OCI-LY1 (cell line): ENCODE results near the gene MAGI2.
"Not testable (repeated sequence)": the region's sequence is repeated elsewhere in the genome, so short reads cannot be mapped to it uniquely, and the experiment has no call there.

Source experiments
- H2AFZ ChIP-seq: fragments of 200-600 bp; sonication (generic), shearing (Covaris generic); 2 replicates; pipeline ENCODE4 v1.6.0; 2014; ENCODE audit warnings: antibody characterized with exemption, mild to moderate bottlenecking, low read length
- H3F3A ChIP-seq: fragments of 200-600 bp; sonication (generic), shearing (Covaris generic); 2 replicates; pipeline ENCODE4 v1.6.0; 2014; ENCODE audit warnings: mild to moderate bottlenecking, antibody characterized with exemption, low read length, moderate library complexity; ENCODE audit not compliant: insufficient read depth
- H3K27ac ChIP-seq: fragments of 200-600 bp; sonication (generic); 2 replicates; pipeline ENCODE4 v1.5.1; 2014; ENCODE audit warnings: low read length, mixed run types, mild to moderate bottlenecking, low read depth; ENCODE audit not compliant: poor library complexity, severe bottlenecking
- H3K27me3 ChIP-seq: fragments of 200-600 bp; sonication (generic); 2 replicates; pipeline ENCODE4 v1.6.0; 2014; ENCODE audit warnings: antibody characterized with exemption, mild to moderate bottlenecking, low read length, moderate library complexity; ENCODE audit not compliant: insufficient read depth
- H3K36me3 ChIP-seq: fragments of 200-600 bp; sonication (generic); 2 replicates; pipeline ENCODE4 v1.6.1; 2014; ENCODE audit warnings: mild to moderate bottlenecking, antibody characterized with exemption, low read length, moderate library complexity, mixed read lengths; ENCODE audit not compliant: insufficient read depth
- H3K4me1 ChIP-seq: fragments of 200-600 bp; sonication (generic); 2 replicates; pipeline ENCODE4 v1.5.1; 2014; ENCODE audit warnings: mild to moderate bottlenecking, low read length, moderate library complexity; ENCODE audit not compliant: insufficient read depth, severe bottlenecking
- H3K4me2 ChIP-seq: fragments of 200-600 bp; sonication (generic), shearing (Covaris generic); 2 replicates; pipeline ENCODE4 v1.6.1; 2014; ENCODE audit warnings: low read length
- H3K4me3 ChIP-seq: fragments of 200-600 bp; sonication (generic); 2 replicates; pipeline ENCODE4 v1.5.1; 2014; ENCODE audit warnings: low read length, low read depth, mild to moderate bottlenecking, mixed read lengths; ENCODE audit not compliant: poor library complexity, severe bottlenecking
- H3K79me2 ChIP-seq: fragments of 200-600 bp; shearing (Covaris generic); 2 replicates; pipeline ENCODE4 v1.6.1; 2016; ENCODE audit warnings: mixed run types, low read length, mixed read lengths; ENCODE audit not compliant: insufficient read depth
- H3K9ac ChIP-seq: fragments of 200-600 bp; sonication (generic), shearing (Covaris generic); 2 replicates; pipeline ENCODE4 v1.6.1; 2014; ENCODE audit warnings: mild to moderate bottlenecking, low read length, mixed read lengths
- H3K9me2 ChIP-seq: fragments of 200-600 bp; sonication (generic), shearing (Covaris generic); 2 replicates; pipeline ENCODE4 v1.6.1; 2014; ENCODE audit warnings: low read depth, mild to moderate bottlenecking, low read length, mixed read lengths
- H3K9me3 ChIP-seq: fragments of 200-600 bp; shearing (Covaris generic); 2 replicates; pipeline ENCODE4 v1.6.1; 2014; ENCODE audit warnings: low read length, mixed read lengths
- H4K20me1 ChIP-seq: fragments of 200-600 bp; sonication (generic), shearing (Covaris generic); 2 replicates; pipeline ENCODE4 v1.6.0; 2016; ENCODE audit warnings: mild to moderate bottlenecking, low read length; ENCODE audit not compliant: insufficient read depth
- CTCF ChIP-seq: fragments of 200-600 bp; sonication (generic), shearing (Covaris generic); IDR thresholded peaks from 2 replicates; pipeline ENCODE4 v1.5.1; 2017; ENCODE audit warnings: mild to moderate bottlenecking, antibody characterized with exemption, low read length, moderate library complexity, mixed read lengths
- EZH2 ChIP-seq: fragments of 200-600 bp; sonication (generic), shearing (Covaris generic); IDR thresholded peaks from 2 replicates; pipeline ENCODE4 v1.8.0; 2017; ENCODE audit warnings: borderline replicate concordance, mixed run types, mild to moderate bottlenecking, antibody characterized with exemption, low read length, moderate library complexity, mixed read lengths

Gene MAGI2

DNA sequence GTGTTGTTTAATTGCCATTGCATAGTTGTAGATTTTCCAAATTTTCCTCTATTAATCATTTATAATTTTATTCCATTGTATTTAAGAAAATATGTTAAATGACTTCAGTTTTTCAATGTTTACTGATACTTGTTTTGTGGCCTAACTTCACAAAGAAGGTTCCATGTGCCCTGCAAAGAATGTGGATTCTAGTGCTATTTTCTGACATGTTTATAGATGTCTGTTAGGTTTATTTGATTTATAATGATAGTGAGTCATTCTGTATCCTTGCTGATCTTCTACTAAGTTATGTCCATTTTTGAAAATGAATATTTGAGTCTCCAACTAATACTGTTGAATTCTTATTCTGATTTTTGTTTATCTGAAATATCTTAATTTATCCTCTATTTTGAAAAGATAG, 369.0 kb downstream of the MAGI2 start:
- Histone ChIP-seq H3K79me2 (no peaks in the 10 kb centered on the region), H2AFZ (no peak overlapping the region), H3F3A (no peaks in the 10 kb centered on the region), H3K27me3 (no peaks in the 10 kb centered on the region), H3K27ac (no peak overlapping the region), H4K20me1 (no peaks in the 10 kb centered on the region), H3K9me2 (no peaks in the 10 kb centered on the region), H3K4me3 (no peak overlapping the region), H3K9me3 (no peaks in the 10 kb centered on the region), H3K36me3 (no peaks in the 10 kb centered on the region), H3K4me1 (no peaks in the 10 kb centered on the region), H3K4me2 (no peak overlapping the region), H3K9ac (no peak overlapping the region)
- no peak for TF ChIP-seq EZH2
- no peak for TF ChIP-seq CTCF

GRCh38 chr7:79079919-79080554, 373.4 kb downstream of the MAGI2 start:
- H3K9me3 ChIP-seq, result no peaks in the 10 kb centered on the region
- no peak overlapping the region for H3K4me2 ChIP-seq
- no peak overlapping the region for H3K4me3 ChIP-seq
- no peaks in the 10 kb centered on the region for H3K36me3 ChIP-seq
- no peak overlapping the region for H3K9ac ChIP-seq
- H3K9me2 ChIP-seq, result no peaks in the 10 kb centered on the region
- no peaks in the 10 kb centered on the region for H4K20me1 ChIP-seq
- no peaks in the 10 kb centered on the region for H3K27me3 ChIP-seq
- no peaks in the 10 kb centered on the region for H3K79me2 ChIP-seq
- H3K4me1 ChIP-seq, result no peaks in the 10 kb centered on the region
- H2AFZ ChIP-seq, result no peak overlapping the region
- H3K27ac ChIP-seq, result no peak overlapping the region
- TF ChIP-seq EZH2 (no peak), CTCF (no peak)
- H3F3A ChIP-seq, result no peaks in the 10 kb centered on the region

- Histone ChIP-seq H3K9me3 (no peaks in the 10 kb centered on the region), H2AFZ (no peak overlapping the region), H3K4me1 (no peaks in the 10 kb centered on the region), H4K20me1 (no peaks in the 10 kb centered on the region), H3K4me2 (no peak overlapping the region), H3K36me3 (no peaks in the 10 kb centered on the region), H3K4me3 (no peak overlapping the region), H3K79me2 (no peaks in the 10 kb centered on the region), H3K9ac (no peak overlapping the region), H3K27ac (no peak overlapping the region), H3K9me2 (no peaks in the 10 kb centered on the region), H3F3A (no peaks in the 10 kb centered on the region), H3K27me3 (no peaks in the 10 kb centered on the region)
- TF ChIP-seq EZH2, result no peak
- no peak for TF ChIP-seq CTCF
These were observed 375.2 kb downstream of the MAGI2 start for GRCh38 chr7:79078273-79078672.

DNA sequence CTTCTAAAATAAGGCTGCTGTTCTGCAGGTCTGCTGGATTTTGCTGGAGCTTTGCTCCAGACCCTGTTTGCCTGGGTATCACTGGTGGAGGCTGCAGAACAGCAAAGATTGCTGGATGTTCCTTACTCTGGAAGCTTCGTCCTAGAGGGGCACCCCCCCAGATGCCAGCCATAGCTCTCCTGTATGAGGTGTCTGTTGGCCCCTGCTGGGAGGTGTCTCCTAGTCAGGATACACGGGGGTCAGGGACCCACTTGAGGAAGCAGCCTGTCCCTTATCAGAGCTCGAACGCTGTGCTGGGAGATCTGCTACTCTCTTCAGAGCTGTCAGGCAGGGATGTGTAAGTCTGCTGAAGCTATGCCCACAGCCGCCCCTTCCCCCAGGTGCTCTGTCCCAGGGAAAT, 382.3 kb downstream of the MAGI2 start:
- H3K4me1 ChIP-seq, H3K9me3 ChIP-seq: not testable (repeated sequence)

More for the DNA sequence above, 382.3 kb downstream of the MAGI2 start:
- H3K27ac ChIP-seq, H3K4me3 ChIP-seq, H3K9ac ChIP-seq, H3K79me2 ChIP-seq, H3K36me3 ChIP-seq, H3K4me2 ChIP-seq, H3F3A ChIP-seq, H4K20me1 ChIP-seq, H3K9me2 ChIP-seq, H3K27me3 ChIP-seq, H2AFZ ChIP-seq: not testable (repeated sequence)
